Panc1 (cell line): ENCODE results near the gene TTC28.

Experiments
- CTCF ChIP-seq: fragments of 450-650 bp; IDR thresholded peaks from 2 replicates; pipeline ENCODE4 v1.5.1; 2017; ENCODE audit warnings: mild to moderate bottlenecking
- POLR2AphosphoS5 ChIP-seq: IDR thresholded peaks from 2 replicates; pipeline ENCODE4 v1.6.1; 2012; ENCODE audit warnings: mild to moderate bottlenecking, low read depth, low read length, moderate library complexity
- TCF7L2 ChIP-seq: IDR thresholded peaks from 2 replicates; pipeline ENCODE4 v1.6.1; 2011; ENCODE audit warnings: mild to moderate bottlenecking, low read depth, low read length, inconsistent platforms
- TF ChIP-seq, protein P1 (sequence below), 2 experiments: IDR thresholded peaks; 2 replicates each; pipeline ENCODE4 v1.6.1; 2011 to 2012; ENCODE audit warnings: low read depth in 2 of 2, control low read depth in 1 of 2, low read length in 1 of 2, mild to moderate bottlenecking in 1 of 2, moderate library complexity in 1 of 2; ENCODE audit not compliant: insufficient read depth in 1 of 2

DNA sequence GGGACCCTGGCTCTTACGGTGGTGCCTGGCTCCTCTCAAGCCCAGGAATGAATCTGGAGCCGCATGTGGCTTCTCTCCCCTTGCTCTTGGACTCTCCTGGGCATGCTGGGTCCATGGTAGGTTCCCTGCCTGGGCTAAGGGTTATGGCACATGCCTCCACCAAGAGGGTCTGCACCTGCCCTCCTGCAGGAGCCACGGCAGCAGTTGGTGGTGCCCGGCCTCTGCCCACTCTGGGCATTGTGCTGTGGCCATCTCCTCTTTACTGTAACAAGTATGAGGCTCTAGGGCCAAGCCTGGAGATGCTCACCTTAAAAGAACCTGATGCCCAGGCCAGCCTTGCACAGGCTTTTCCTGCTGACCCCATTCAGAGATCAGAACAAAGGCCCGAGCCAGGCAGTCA, 656.6 kb downstream of the TTC28 start:
- no peak for TF ChIP-seq CTCF
- TF ChIP-seq TCF7L2 = no peak
- TF ChIP-seq POLR2AphosphoS5 = no peak
- TF ChIP-seq, protein P1, sequence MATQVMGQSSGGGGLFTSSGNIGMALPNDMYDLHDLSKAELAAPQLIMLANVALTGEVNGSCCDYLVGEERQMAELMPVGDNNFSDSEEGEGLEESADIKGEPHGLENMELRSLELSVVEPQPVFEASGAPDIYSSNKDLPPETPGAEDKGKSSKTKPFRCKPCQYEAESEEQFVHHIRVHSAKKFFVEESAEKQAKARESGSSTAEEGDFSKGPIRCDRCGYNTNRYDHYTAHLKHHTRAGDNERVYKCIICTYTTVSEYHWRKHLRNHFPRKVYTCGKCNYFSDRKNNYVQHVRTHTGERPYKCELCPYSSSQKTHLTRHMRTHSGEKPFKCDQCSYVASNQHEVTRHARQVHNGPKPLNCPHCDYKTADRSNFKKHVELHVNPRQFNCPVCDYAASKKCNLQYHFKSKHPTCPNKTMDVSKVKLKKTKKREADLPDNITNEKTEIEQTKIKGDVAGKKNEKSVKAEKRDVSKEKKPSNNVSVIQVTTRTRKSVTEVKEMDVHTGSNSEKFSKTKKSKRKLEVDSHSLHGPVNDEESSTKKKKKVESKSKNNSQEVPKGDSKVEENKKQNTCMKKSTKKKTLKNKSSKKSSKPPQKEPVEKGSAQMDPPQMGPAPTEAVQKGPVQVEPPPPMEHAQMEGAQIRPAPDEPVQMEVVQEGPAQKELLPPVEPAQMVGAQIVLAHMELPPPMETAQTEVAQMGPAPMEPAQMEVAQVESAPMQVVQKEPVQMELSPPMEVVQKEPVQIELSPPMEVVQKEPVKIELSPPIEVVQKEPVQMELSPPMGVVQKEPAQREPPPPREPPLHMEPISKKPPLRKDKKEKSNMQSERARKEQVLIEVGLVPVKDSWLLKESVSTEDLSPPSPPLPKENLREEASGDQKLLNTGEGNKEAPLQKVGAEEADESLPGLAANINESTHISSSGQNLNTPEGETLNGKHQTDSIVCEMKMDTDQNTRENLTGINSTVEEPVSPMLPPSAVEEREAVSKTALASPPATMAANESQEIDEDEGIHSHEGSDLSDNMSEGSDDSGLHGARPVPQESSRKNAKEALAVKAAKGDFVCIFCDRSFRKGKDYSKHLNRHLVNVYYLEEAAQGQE (IDR thresholded peaks at IDR 0.05; ENCODE audit: insufficient read depth in 1 of 2, low read depth in 2 of 2, low read length in 1 of 2) = no peak
